GM19239 (cell line): Measurements from ENCODE around the gene COL24A1.
A peak's percentile ranks its signal among the peaks of the same experiment; 100 is the strongest.

Experiments
- DNase-seq: peaks from one replicate; pipeline ENCODE4 v3.0.0; 2011; ENCODE audit warnings: low spot score; ENCODE audit not compliant: insufficient read length
- FAIRE-seq: peaks from 2 replicates; lab custom pipeline; 2011; peaks lifted over from hg19 to GRCh38; lab: Jason Lieb, UNC

The COL24A1 gene

DNA sequence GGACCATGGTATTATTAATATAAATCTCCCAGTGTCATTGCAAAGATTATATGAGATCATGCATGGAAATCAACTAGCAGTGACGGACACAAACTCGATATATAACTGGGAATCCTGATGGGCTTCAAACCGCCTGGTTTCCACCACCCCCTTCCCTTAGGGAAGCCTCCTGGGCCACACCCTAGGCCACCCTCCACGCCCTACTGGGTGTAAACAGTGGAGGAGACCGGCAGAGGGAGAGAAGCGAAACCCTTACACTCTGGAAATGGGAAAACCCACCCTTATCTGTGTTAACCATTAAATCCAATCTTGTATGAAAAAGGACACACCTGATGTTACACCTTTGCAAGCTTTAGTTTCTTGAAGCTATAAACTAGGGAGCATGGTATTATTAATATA, 447.7 kb downstream of the COL24A1 start:
- no peak for DNase-seq
- FAIRE-seq: no peak

DNA sequence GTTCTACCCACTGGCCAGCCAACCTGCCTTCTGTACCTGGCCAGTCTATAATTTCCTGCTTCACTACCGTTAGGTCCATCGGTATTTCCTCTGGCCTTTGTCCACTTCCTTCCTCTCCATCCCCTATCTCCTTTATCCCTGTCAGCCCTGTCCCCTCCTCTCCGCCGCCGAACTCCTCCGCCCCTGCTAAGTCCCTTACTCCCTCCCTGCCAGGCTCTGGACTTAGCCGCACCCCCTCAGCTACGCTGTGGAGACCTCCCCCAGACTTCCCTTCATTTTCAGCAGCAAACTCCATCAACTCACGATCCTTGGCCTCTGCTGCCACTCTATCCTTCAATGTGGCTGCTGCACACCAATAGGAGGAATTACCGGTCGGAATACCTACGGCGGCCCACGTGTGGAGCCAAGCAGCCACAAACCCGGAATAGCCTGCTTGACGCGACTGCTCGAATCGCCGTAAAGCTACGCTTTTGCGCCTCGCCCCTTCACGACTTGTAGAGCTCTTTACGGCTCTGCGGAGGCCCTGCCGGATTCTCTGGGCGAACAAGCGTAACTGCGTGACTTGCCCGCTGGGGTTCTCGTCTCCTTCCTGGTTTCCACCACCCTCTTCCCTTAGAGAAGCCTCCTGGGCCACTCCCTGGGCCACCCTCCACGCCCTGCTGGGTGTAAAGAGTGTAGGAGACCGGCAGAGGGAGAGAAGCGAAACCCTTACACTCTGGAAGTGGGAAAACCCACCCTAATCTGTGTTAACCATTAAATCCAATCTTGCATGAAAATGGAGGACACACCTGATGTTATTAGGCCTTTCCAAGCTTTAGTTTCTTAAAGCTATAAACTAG, 448.4 kb downstream of the COL24A1 start, which contains the start of gene ZNHIT6:
ZNHIT6 (minus strand) TSS at position 444 of the 839 bp plus-strand sequence; CDS start at position 295, 149 bp downstream.
- peak; percentile 54 for DNase-seq
- FAIRE-seq: peak; percentile 95

DNA sequence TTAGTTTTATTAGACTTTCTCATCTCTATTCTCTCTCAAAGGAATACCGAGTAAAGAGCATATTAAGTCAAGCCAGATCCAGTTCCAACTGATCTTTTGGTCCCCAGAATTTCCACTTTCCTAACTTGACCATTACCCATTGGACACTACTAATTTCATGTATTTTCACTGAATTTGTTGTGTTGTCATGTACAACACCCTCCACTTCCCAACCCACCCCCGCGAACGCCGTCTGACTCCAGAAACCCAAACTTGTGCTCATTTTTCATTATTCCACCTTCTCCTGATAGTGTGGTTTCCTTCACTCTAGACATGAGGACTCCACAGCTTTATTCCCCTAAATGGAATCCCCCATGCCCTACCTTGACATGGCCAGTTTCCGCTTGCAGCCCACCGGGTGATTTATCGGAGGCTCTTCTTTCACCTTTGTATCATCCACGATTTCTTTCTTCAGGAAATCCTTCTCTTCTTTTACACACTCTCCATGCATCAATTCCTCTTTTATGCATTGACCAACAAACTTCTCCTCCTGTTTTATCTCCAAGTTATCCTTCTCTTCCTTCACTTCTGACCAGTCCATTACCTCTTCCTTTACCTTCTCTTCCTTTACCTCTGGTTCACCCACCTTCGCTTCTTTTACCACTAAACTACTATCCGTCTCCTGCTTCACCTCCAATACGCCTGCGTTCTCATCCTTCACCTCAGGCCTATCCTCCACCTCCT, 449.1 kb downstream of the COL24A1 start:
- DNase-seq (no peak), FAIRE-seq (peak; percentile 21)

GRCh38 chr1:85705940-85706339, 450.6 kb downstream of the COL24A1 start:
- no peak for DNase-seq
- no peak for FAIRE-seq

GRCh38 chr1:85700422-85700821, 456.1 kb downstream of the COL24A1 start:
- no peak for FAIRE-seq
- no peak for DNase-seq

DNA sequence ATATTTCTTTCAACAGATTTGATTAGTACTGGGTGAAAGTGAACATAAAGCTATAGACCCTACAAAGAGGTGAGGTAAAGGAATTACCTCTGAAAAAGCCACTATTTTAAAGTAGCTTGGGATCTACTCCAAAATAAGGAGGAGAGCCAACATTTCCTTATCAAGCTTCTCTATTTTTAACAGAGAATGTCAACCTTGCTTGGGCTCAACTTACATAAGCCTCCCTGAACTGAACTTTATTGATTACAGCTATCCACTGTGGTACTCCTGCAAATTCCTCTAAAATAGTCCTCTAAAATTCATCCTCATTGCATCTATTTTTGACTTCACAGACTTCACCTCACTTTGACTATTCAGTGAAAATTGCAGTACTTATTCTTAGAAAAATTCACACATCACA, 458.7 kb downstream of the COL24A1 start:
- no peak for FAIRE-seq
- no peak for DNase-seq

GRCh38 chr1:85692730-85693314, 463.8 kb downstream of the COL24A1 start:
- no peak for DNase-seq
- FAIRE-seq: peak; percentile 23

GRCh38 chr1:85689775-85690404, 466.7 kb downstream of the COL24A1 start:
- no peak for FAIRE-seq

DNA sequence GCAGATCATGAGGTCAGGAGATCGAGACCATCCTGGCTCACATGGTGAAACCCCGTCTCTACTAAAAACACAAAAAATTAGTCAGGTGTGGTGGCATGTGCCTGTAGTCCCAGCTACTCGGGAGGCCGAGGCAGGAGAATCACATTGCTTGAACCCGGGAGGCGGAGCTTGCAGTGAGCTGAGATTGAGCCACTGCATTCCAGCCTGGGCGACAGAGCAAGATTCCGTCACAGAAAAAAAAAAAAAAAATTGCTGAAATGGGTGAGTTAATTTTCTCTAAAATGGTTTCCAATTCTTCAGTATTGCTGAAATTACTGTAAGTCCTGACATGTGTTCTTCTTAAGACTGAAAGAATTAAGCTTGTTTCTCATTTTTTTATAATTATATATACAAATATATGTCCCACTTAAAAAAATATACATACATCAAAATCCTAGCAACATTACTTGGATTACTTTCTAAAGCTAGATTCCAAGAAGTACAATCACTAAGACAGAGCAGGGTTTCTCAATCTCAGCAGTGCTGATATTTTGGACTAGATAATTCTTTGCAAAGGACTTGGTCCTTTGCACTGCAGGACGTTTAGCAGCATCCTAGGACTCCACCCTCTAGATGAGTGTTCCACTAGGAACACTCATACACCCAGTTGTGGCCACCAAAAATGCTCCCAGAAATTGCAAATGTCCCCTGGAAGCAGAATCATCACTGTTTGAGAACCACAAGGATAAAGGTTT, 473.1 kb downstream of the COL24A1 start:
- DNase-seq: no peak
- FAIRE-seq: no peak

More at GRCh38 chr1:85689775-85690404, 466.7 kb downstream of the COL24A1 start:
- DNase-seq: no peak

DNA sequence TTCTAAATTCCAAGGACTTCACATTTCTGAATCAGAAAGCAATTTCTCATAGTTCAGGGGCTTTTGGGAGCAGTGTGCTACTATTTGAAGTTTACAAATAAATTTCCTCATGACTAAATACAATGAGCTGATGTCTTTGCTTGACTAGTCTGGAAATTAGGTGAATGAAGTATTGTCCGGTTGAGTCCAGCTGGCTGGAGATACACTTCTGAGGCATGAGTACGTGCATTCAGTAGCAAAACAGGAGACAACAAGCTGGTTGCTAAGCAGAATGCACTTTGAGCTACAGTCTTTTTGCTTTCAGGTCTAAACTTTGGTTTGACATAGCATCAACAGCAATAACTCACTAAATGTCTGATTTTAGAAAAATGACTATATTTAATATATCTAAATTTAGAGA, 475.5 kb downstream of the COL24A1 start:
- no peak for FAIRE-seq
- DNase-seq: no peak
